ENCODE measurements around the gene CNTNAP2.
"Not testable (repeated sequence)": the region's sequence is repeated elsewhere in the genome, so short reads cannot be mapped to it uniquely, and the experiment has no call there.

The CNTNAP2 gene

GRCh38 chr7:148402159-148402558 lies 2285.6 kb downstream of the CNTNAP2 start:
- DNase-seq (ENCODE audit: low spot score), result no peak
- no peaks in the 10 kb centered on the region for H3K9me3 Mint-ChIP-seq
- H3K4me1 Mint-ChIP-seq (ENCODE audit: low read depth), result no peaks in the 10 kb centered on the region
- peaks cover 18% of the 10 kb centered on the region for H3K27me3 Mint-ChIP-seq (ENCODE audit: low read depth)
- no peak overlapping the region for H3K27ac Mint-ChIP-seq
- H3K36me3 Mint-ChIP-seq (ENCODE audit: low read depth), result no peaks in the 10 kb centered on the region
- H3K4me3 Mint-ChIP-seq, result no peak overlapping the region

GRCh38 chr7:148403466-148403993 lies 2286.9 kb downstream of the CNTNAP2 start:
- no peak for DNase-seq (ENCODE audit: low spot score)
- Mint-ChIP-seq H3K4me3 (no peak overlapping the region), H3K27me3 (ENCODE audit: low read depth) (peaks cover 8% of the 10 kb centered on the region), H3K27ac (no peak overlapping the region), H3K36me3 (ENCODE audit: low read depth) (no peaks in the 10 kb centered on the region), H3K9me3 (no peaks in the 10 kb centered on the region), H3K4me1 (ENCODE audit: low read depth) (no peaks in the 10 kb centered on the region)

- Mint-ChIP-seq H3K4me1 (ENCODE audit: low read depth) (no peaks in the 10 kb centered on the region), H3K36me3 (ENCODE audit: low read depth) (no peaks in the 10 kb centered on the region), H3K9me3 (no peaks in the 10 kb centered on the region), H3K27me3 (ENCODE audit: low read depth) (peaks cover 1% of the 10 kb centered on the region), H3K4me3 (no peak overlapping the region), H3K27ac (no peak overlapping the region)
- no peak for DNase-seq (ENCODE audit: low spot score)
These were observed 2291.7 kb downstream of the CNTNAP2 start for GRCh38 chr7:148408307-148408706.

- Mint-ChIP-seq H3K27me3 (ENCODE audit: low read depth) (peaks cover 5% of the 10 kb centered on the region), H3K36me3 (ENCODE audit: low read depth) (no peaks in the 10 kb centered on the region), H3K27ac (no peak overlapping the region), H3K4me3 (no peak overlapping the region), H3K4me1 (ENCODE audit: low read depth) (no peaks in the 10 kb centered on the region), H3K9me3 (no peaks in the 10 kb centered on the region)
- no peak for DNase-seq (ENCODE audit: low spot score)
These were observed 2294.3 kb downstream of the CNTNAP2 start for GRCh38 chr7:148410905-148411304.

GRCh38 chr7:148412691-148413090 lies 2296.1 kb downstream of the CNTNAP2 start:
- H3K36me3 Mint-ChIP-seq (ENCODE audit: low read depth), result no peaks in the 10 kb centered on the region
- H3K27me3 Mint-ChIP-seq (ENCODE audit: low read depth), result peaks cover 13% of the 10 kb centered on the region
- no peak overlapping the region for H3K4me3 Mint-ChIP-seq
- H3K27ac Mint-ChIP-seq, result no peak overlapping the region
- DNase-seq (ENCODE audit: low spot score), result no peak
- no peaks in the 10 kb centered on the region for H3K9me3 Mint-ChIP-seq
- no peaks in the 10 kb centered on the region for H3K4me1 Mint-ChIP-seq (ENCODE audit: low read depth)

- no peak for DNase-seq (ENCODE audit: low spot score)
- H3K36me3 Mint-ChIP-seq (ENCODE audit: low read depth), result no peaks in the 10 kb centered on the region
- H3K4me1 Mint-ChIP-seq (ENCODE audit: low read depth), result peaks cover 3% of the 10 kb centered on the region
- peaks cover 21% of the 10 kb centered on the region for H3K27me3 Mint-ChIP-seq (ENCODE audit: low read depth)
- H3K27ac Mint-ChIP-seq, result no peak overlapping the region
- H3K4me3 Mint-ChIP-seq, result no peak overlapping the region
- H3K9me3 Mint-ChIP-seq, result peaks cover 4% of the 10 kb centered on the region
These were observed 2303.5 kb downstream of the CNTNAP2 start for GRCh38 chr7:148419856-148420832.

GRCh38 chr7:148422030-148422429 lies 2305.4 kb downstream of the CNTNAP2 start:
- DNase-seq (ENCODE audit: low spot score), result no peak
- H3K27me3 Mint-ChIP-seq (ENCODE audit: low read depth), result peaks cover 18% of the 10 kb centered on the region

GRCh38 chr7:148426393-148426792 lies 2309.8 kb downstream of the CNTNAP2 start:
- not testable (repeated sequence) for H3K27ac Mint-ChIP-seq; DNase-seq (ENCODE audit: low spot score); H3K4me1 Mint-ChIP-seq (ENCODE audit: low read depth); H3K4me3 Mint-ChIP-seq; H3K9me3 Mint-ChIP-seq; H3K27me3 Mint-ChIP-seq (ENCODE audit: low read depth); H3K36me3 Mint-ChIP-seq (ENCODE audit: low read depth)

More at GRCh38 chr7:148422030-148422429, 2305.4 kb downstream of the CNTNAP2 start:
- H3K4me1 Mint-ChIP-seq (ENCODE audit: low read depth), result peaks cover 3% of the 10 kb centered on the region
- no peak overlapping the region for H3K4me3 Mint-ChIP-seq
- peaks cover 4% of the 10 kb centered on the region for H3K9me3 Mint-ChIP-seq
- no peak overlapping the region for H3K27ac Mint-ChIP-seq
- no peaks in the 10 kb centered on the region for H3K36me3 Mint-ChIP-seq (ENCODE audit: low read depth)

DNA sequence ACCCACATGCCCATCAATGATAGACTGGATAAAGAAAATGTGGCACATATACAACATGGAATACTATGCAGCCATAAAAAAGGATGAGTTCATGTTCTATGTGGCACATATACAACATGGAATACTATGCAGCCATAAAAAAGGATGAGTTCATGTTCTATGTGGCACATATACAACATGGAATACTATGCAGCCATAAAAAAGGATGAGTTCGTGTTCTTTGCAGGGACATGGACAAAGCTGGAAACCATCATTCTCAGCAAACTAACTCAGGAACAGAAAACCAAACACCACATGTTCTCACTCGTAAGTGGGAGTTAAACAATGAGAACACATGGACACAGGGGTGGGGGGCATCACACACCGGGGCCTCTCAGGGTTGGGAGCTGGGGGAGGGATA lies 2314.1 kb downstream of the CNTNAP2 start:
- H3K4me1 Mint-ChIP-seq (ENCODE audit: low read depth); H3K4me3 Mint-ChIP-seq; H3K36me3 Mint-ChIP-seq (ENCODE audit: low read depth); H3K9me3 Mint-ChIP-seq; H3K27me3 Mint-ChIP-seq (ENCODE audit: low read depth); H3K27ac Mint-ChIP-seq; DNase-seq (ENCODE audit: low spot score): not testable (repeated sequence)

- no peak for DNase-seq (ENCODE audit: low spot score)
- Mint-ChIP-seq H3K9me3 (no peaks in the 10 kb centered on the region), H3K36me3 (ENCODE audit: low read depth) (no peaks in the 10 kb centered on the region), H3K27me3 (ENCODE audit: low read depth) (peaks cover 6% of the 10 kb centered on the region), H3K4me1 (ENCODE audit: low read depth) (no peaks in the 10 kb centered on the region), H3K27ac (no peak overlapping the region), H3K4me3 (no peak overlapping the region)
These were observed 2317.1 kb downstream of the CNTNAP2 start for GRCh38 chr7:148433521-148434180.

GRCh38 chr7:148434181-148434757 lies 2317.7 kb downstream of the CNTNAP2 start:
- no peaks in the 10 kb centered on the region for H3K9me3 Mint-ChIP-seq
- H3K4me1 Mint-ChIP-seq (ENCODE audit: low read depth), result no peaks in the 10 kb centered on the region
- H3K27me3 Mint-ChIP-seq (ENCODE audit: low read depth), result peaks cover 6% of the 10 kb centered on the region
- no peak overlapping the region for H3K4me3 Mint-ChIP-seq
- H3K36me3 Mint-ChIP-seq (ENCODE audit: low read depth), result no peaks in the 10 kb centered on the region
- no peak overlapping the region for H3K27ac Mint-ChIP-seq
- DNase-seq (ENCODE audit: low spot score), result no peak

DNA sequence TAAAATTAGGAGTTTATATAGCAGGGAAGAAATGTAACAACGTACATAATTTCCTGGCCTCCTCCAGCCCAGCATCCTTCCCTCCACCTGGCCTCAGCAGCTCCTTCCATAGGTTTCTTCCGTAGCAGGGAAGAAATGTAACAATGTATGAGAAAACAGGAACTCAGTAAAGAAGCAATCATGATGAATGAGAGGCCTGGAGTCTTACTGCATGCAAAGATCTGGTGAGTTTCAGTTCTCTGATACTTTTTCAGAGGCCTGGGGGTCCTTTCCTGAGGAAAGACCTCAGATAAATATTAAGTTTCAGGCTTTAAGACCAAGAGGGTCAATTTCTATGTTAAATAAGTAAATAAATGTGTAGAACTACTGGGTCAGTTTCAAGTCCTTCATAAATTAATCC lies 2318.3 kb downstream of the CNTNAP2 start:
- Mint-ChIP-seq H3K27ac (no peak overlapping the region), H3K9me3 (no peaks in the 10 kb centered on the region), H3K4me1 (ENCODE audit: low read depth) (no peaks in the 10 kb centered on the region), H3K36me3 (ENCODE audit: low read depth) (no peaks in the 10 kb centered on the region), H3K4me3 (no peak overlapping the region), H3K27me3 (ENCODE audit: low read depth) (peaks cover 6% of the 10 kb centered on the region)
- DNase-seq (ENCODE audit: low spot score), result no peak

- Mint-ChIP-seq H3K4me3 (no peak overlapping the region), H3K36me3 (ENCODE audit: low read depth) (no peaks in the 10 kb centered on the region), H3K9me3 (no peaks in the 10 kb centered on the region), H3K27ac (no peak overlapping the region), H3K27me3 (ENCODE audit: low read depth) (peaks cover 9% of the 10 kb centered on the region), H3K4me1 (ENCODE audit: low read depth) (no peaks in the 10 kb centered on the region)
- no peak for DNase-seq (ENCODE audit: low spot score)
These were observed 2319.1 kb downstream of the CNTNAP2 start for GRCh38 chr7:148435715-148436114.

GRCh38 chr7:148436135-148436534 lies 2319.5 kb downstream of the CNTNAP2 start:
- DNase-seq (ENCODE audit: low spot score), result no peak
- Mint-ChIP-seq H3K27me3 (ENCODE audit: low read depth) (peaks cover 10% of the 10 kb centered on the region), H3K4me1 (ENCODE audit: low read depth) (no peaks in the 10 kb centered on the region), H3K36me3 (ENCODE audit: low read depth) (no peaks in the 10 kb centered on the region), H3K9me3 (no peaks in the 10 kb centered on the region), H3K27ac (no peak overlapping the region), H3K4me3 (no peak overlapping the region)
